Measurements from ENCODE around the gene MVP. TPM values are rescaled to one million over a fixed set of nuclear protein-coding genes. Genes with fewer than 3 reads are reported as not detected.

The MVP gene
- total RNA-seq, 1 experiment from 2014 or later = 75.1 TPM

GRCh38 chr16:29858974-29859373, 38.7 kb downstream of the MVP start:
- RAD21 ChIA-PET (ENCODE audit: low non-redundant PET in 1 of 2, low total read pairs in 2 of 2, uncharacterized antibody in 2 of 2, unreplicated experiment in 2 of 2) = no interaction called here
- no peak overlapping the region for H3K4me2 ChIP-seq (ENCODE audit: low read length)
- ATAC-seq = no peak
- TF ChIP-seq ZBTB33 (IDR thresholded peaks at IDR 0.05; ENCODE audit: extremely low read depth, insufficient replicate concordance, low read length) = no peak
- no peak for TF ChIP-seq EZH2phosphoT487 (IDR thresholded peaks at IDR 0.05; ENCODE audit: borderline replicate concordance)
- no peak for TF ChIP-seq RAD21 (IDR thresholded peaks at IDR 0.05; ENCODE audit: low read depth)
- TF ChIP-seq CBX3 (IDR thresholded peaks at IDR 0.05; ENCODE audit: low read depth) = no peak
- no peak for TF ChIP-seq REST (IDR thresholded peaks at IDR 0.05; ENCODE audit: low read depth)
- no peak for TF ChIP-seq EGR1 (IDR thresholded peaks at IDR 0.05; ENCODE audit: low read depth)
- TF ChIP-seq TCF7L2 (IDR thresholded peaks at IDR 0.05; ENCODE audit: borderline replicate concordance, extremely low read depth, insufficient read depth, insufficient read length) = no peak
- no peak for TF ChIP-seq ZNF274 (IDR thresholded peaks at IDR 0.05; ENCODE audit: low read depth, low read length)
- TF ChIP-seq POLR2AphosphoS5 (IDR thresholded peaks at IDR 0.05; ENCODE audit: low read depth, low read length) = no peak
- TF ChIP-seq YY1 (IDR thresholded peaks at IDR 0.05; ENCODE audit: extremely low read depth, insufficient replicate concordance, low read depth, low read length) = no peak
- TF ChIP-seq POLR2A (IDR thresholded peaks at IDR 0.05; ENCODE audit: borderline replicate concordance, extremely low read depth, insufficient read depth, insufficient read length) = no peak
- CTCF ChIA-PET = interaction anchor here (2.3 kb wide), 1 partner anchor 10 kb away, joined by 12 read pairs; no protein-coding TSS in a partner anchor
- DNase-seq (ENCODE audit: low read depth, low spot score) = no peak
- intact Hi-C loops (cut with micrococcal nuclease) = no loop called here
- H3K9ac ChIP-seq (ENCODE audit: low read length) = no peak overlapping the region
- BruUV-seq (replicated peaks) = no TSS peak
- H3K9me3 ChIP-seq (ENCODE audit: control insufficient read depth in 1 of 2, insufficient read depth in 1 of 2, low read depth in 1 of 2, low read length in 2 of 2) = no peaks in the 10 kb centered on the region
- POLR2A ChIA-PET = no interaction called here
- no peak overlapping the region for H3K27ac ChIP-seq (ENCODE audit: low read depth, low read length)
- H2AFZ ChIP-seq (ENCODE audit: low read depth, low read length, poor library complexity, severe bottlenecking) = no peak overlapping the region
- H3K4me3 ChIP-seq (replicated peaks in 1 of 2; ENCODE audit: low read depth in 1 of 2, low read length in 2 of 2) = no peak overlapping the region
- H3K9me2 ChIP-seq (ENCODE audit: insufficient read depth) = no peaks in the 10 kb centered on the region
- H3K36me3 ChIP-seq (ENCODE audit: control insufficient read depth in 1 of 2, insufficient read depth in 2 of 2, low read length in 2 of 2) = peaks cover 10 to 17% of the 10 kb centered on the region in 2 experiments
- peaks cover 20% of the 10 kb centered on the region for H3K79me2 ChIP-seq (ENCODE audit: insufficient read depth, low read length)
- no peaks in the 10 kb centered on the region for H4K20me1 ChIP-seq (ENCODE audit: insufficient read depth)
- H3K27me3 ChIP-seq (ENCODE audit: insufficient read depth, low read length) = no peaks in the 10 kb centered on the region
- H3K4me1 ChIP-seq (ENCODE audit: control insufficient read depth in 1 of 2, insufficient read depth in 2 of 2, low read length in 2 of 2) = peaks cover 0 to 15% of the 10 kb centered on the region in 2 experiments; a peak in 3 of 4 replicates

All from HCT116 (cell line).